Adrenal gland (tissue), 5 donors: ENCODE data around the gene GCNT1.

Experiments
- POLR2A ChIP-seq, 2 donors: fragments of 450-650 bp; IDR thresholded peaks; one replicate each; pipeline ENCODE4 v1.6.1; 2017; ENCODE audit warnings: antibody characterized with exemption in 2 of 2, mild to moderate bottlenecking in 2 of 2, moderate library complexity in 1 of 2
- TF ChIP-seq, protein P1 (sequence below), 6 experiments: fragments of 450-650 bp in 4 of 6; fragments of 200-600 bp in 2 of 6; sonication (generic) in 1 of 6; IDR thresholded peaks; 1 replicate in 5 of 6; 2 replicates in 1 of 6; pipeline versions ENCODE4 v1.5.1 to v1.8.0; 2016 to 2021; ENCODE audit warnings: antibody characterized with exemption in 6 of 6, mild to moderate bottlenecking in 2 of 6, moderate library complexity in 1 of 6
- donor health status: DM: no; HTN: no; CAD: no.

DNA sequence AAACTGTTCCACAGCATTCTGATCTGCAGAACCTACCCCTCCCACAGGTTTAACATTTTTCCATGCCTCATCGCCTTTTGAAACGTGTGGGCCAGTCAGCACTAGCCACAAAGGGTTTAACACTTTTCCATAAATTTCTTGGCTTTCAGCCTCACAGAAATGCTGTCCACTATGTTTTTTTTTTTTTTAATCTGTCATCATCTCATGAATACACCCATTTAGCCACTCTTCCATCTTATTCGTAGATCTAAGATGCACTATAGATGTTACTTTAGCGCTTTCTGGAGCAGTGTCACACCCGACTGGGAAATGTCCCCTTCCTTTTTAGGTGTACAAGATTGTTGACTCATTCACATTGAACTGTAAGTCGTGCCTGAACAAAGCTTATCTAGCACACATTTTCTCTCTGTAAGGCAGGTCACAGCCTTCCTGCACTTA, 62.3 kb downstream of the GCNT1 start:
- TF ChIP-seq, protein P1, sequence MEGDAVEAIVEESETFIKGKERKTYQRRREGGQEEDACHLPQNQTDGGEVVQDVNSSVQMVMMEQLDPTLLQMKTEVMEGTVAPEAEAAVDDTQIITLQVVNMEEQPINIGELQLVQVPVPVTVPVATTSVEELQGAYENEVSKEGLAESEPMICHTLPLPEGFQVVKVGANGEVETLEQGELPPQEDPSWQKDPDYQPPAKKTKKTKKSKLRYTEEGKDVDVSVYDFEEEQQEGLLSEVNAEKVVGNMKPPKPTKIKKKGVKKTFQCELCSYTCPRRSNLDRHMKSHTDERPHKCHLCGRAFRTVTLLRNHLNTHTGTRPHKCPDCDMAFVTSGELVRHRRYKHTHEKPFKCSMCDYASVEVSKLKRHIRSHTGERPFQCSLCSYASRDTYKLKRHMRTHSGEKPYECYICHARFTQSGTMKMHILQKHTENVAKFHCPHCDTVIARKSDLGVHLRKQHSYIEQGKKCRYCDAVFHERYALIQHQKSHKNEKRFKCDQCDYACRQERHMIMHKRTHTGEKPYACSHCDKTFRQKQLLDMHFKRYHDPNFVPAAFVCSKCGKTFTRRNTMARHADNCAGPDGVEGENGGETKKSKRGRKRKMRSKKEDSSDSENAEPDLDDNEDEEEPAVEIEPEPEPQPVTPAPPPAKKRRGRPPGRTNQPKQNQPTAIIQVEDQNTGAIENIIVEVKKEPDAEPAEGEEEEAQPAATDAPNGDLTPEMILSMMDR (IDR thresholded peaks at IDR 0.05), result no peak
- no peak for TF ChIP-seq POLR2A (IDR thresholded peaks at IDR 0.05)
